Measurements from ENCODE around the gene DLGAP1.

The DLGAP1 gene

DNA sequence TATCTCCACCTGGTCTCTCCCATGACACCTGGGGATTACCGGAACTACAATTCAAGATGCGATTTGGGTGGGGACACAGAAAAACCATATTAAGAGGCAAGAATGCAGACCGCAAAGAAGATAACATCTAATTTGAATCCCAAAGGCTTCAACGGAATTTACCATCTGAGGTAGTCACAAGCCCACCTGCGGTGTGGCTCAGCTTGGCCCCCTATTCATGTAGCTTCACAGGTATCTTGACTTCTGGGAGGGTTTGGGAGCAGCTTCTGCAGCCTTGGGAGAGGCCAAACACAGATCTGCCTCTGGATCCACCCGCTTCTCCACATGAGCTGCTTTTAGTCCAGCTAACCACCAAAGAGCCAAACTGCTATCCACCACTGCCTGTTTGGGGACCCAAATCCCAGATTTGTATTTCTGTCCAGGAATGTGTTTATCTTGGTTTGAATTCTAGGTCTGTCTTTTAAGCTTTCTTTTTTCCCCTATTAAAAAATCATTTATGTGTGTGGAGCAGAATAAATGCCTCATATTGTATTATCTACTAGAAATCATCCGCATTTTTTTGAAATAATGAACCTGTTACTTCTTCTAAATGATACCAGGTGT, 247.6 kb downstream of the DLGAP1 start:
- DNase-seq (ENCODE audit: low spot score in 2 of 2) (no peak), ATAC-seq (no peak)
- Mint-ChIP-seq H3K9me3 (peaks cover 23% of the 10 kb centered on the region), H3K4me1 (no peaks in the 10 kb centered on the region), H3K27ac (no peak overlapping the region), H3K36me3 (no peaks in the 10 kb centered on the region), H3K4me3 (no peak overlapping the region)

DNA sequence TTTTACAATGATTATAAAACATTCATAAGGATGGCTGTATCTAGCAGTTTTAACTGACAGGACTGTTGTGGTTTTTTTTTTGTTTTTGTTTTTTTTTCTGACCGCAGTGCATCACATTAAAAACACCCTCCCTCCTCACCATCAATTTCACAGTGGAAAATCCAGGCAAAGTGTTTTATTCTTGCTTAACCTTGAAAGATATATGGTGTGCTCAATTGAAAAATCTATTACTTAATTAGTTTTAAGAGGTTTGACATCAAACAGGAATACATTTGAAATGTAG, 250.7 kb downstream of the DLGAP1 start:
- peaks cover 18% of the 10 kb centered on the region for H3K9me3 Mint-ChIP-seq
- no peak overlapping the region for H3K27ac Mint-ChIP-seq
- no peak overlapping the region for H3K4me3 Mint-ChIP-seq
- no peaks in the 10 kb centered on the region for H3K36me3 Mint-ChIP-seq
- H3K4me1 Mint-ChIP-seq, result no peaks in the 10 kb centered on the region
- DNase-seq (ENCODE audit: low spot score in 2 of 2) (no peak), ATAC-seq (no peak)

DNA sequence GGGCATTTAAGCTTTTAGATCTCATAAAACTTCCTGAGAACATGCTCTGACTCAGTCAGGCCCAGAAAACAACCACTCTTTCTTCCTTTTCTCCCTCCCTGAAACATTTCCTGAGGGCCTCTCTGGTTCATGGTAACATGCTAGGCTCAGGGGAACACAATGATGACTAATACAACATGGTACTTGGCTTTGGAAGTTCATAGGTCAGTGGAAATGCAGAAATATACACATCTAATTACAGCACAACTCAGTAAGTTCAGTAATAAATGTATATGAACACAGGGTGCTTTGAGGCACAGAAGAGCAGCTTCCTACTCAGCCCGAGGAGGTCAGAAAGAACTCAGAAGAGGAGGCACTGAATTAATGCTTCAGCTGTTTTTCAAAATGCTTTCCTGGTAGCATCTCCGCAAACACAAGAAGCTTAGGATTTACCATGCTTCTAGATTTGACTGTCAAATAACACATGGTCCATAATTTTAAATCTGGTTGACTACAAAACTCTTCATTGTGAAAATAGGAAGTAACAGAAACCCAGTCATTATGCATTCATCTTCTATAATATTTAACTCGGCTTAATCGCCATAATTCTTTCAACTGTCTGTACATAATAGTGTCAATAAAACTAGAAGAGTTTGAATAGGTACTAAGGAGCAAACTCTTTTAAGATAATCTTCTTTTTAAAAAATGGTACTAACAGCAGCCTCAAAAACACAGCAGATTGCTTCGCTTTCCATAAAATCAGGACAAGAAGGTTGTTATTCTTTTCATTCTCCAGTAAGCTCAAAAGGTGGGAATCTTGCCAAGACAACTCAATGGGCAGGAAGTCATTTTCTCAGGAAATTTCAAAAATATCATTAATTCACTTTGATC, 251.3 kb downstream of the DLGAP1 start:
- ATAC-seq, result no peak
- H3K9me3 Mint-ChIP-seq, result peaks cover 18% of the 10 kb centered on the region
- H3K4me1 Mint-ChIP-seq, result no peaks in the 10 kb centered on the region
- no peak for DNase-seq (ENCODE audit: low spot score in 2 of 2)
- no peaks in the 10 kb centered on the region for H3K36me3 Mint-ChIP-seq
- H3K27ac Mint-ChIP-seq, result no peak overlapping the region
- H3K4me3 Mint-ChIP-seq, result no peak overlapping the region

DNA sequence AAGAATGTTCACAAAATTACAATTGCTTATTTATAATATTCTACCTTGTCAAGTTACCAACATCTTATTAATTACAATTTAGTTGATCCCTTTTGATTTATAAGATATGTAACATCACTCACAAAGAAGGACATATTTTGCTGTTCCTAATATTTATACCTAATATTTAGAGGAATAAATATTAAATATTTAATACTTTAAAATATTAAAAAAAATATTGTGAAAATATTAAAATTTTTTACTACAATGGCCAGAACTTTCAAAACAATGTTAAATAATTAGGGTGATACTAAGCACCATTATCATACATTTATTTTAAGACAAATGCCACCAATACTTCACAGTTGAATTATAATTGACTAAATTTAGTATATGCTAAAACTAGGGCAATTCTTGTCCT, 254.7 kb downstream of the DLGAP1 start:
- H3K9me3 Mint-ChIP-seq, result peaks cover 3% of the 10 kb centered on the region
- no peak overlapping the region for H3K27ac Mint-ChIP-seq
- H3K36me3 Mint-ChIP-seq, result no peaks in the 10 kb centered on the region
- no peaks in the 10 kb centered on the region for H3K4me1 Mint-ChIP-seq
- no peak for ATAC-seq
- no peak overlapping the region for H3K4me3 Mint-ChIP-seq
- no peak for DNase-seq (ENCODE audit: low spot score in 2 of 2)

DNA sequence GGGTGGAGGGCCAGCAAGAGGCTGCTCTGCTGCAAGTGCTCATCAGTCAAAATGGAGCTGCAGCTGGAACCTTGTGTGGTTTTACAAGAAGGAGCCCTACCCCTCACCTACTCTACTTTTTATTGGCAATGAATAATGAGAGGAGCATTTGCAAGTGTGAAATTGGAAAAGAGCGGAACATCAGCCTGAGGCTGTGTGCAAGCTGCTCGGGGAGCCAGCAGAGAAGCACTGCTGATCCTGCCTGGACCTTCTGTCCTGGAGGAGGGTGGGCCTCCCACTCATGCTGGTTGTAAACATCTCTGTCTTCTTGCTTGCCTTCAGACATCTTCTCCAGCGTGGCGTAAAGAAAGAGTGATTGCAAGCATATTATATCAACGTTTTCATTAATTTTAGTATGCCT, 256.2 kb downstream of the DLGAP1 start:
- no peak for ATAC-seq
- no peak overlapping the region for H3K4me3 Mint-ChIP-seq
- H3K9me3 Mint-ChIP-seq, result peaks cover 3% of the 10 kb centered on the region
- H3K4me1 Mint-ChIP-seq, result no peaks in the 10 kb centered on the region
- no peak overlapping the region for H3K27ac Mint-ChIP-seq
- no peak for DNase-seq (ENCODE audit: low spot score in 2 of 2)
- H3K36me3 Mint-ChIP-seq, result no peaks in the 10 kb centered on the region

DNA sequence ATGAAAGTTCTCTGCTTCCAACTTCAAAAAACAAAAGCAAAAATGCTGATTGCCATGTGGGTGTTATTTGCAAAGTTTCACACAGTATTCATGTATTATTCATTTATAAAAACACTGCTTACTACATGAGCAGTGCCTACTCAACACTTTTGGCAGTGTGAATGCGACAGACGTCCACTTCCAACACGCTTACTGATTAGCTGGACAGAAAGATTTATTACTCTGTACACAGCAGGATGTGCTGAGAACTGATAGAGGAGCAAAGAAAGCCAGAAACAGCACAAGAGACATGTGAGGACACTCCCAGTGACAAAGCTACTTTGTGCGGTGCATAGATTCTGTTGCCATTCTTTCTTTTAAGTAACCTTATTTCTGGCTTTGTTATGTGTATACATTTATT, 258.8 kb downstream of the DLGAP1 start:
- no peak for ATAC-seq
- H3K9me3 Mint-ChIP-seq, result peaks cover 3% of the 10 kb centered on the region
- DNase-seq (ENCODE audit: low spot score in 2 of 2), result no peak
- no peak overlapping the region for H3K27ac Mint-ChIP-seq
- H3K4me1 Mint-ChIP-seq, result no peaks in the 10 kb centered on the region
- no peaks in the 10 kb centered on the region for H3K36me3 Mint-ChIP-seq
- H3K4me3 Mint-ChIP-seq, result no peak overlapping the region

DNA sequence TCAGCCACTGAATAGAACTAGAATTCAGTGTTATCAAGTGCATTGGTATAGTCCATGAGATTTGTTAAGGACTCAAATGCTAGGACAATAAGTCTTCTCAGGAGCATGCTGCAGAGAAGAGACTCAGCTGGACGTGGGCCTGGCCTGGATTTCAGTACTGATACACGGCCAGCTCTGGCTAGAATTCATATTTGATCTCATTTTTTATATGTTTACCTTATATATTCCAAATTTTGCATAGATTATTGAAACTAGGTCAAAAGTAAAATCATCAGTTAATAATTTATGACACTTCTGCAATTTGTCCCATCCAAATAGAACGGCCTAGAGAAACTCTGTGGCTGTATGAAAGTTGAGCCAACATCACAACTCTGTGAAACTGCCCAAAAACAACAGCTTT, 262.0 kb downstream of the DLGAP1 start:
- peaks cover 3% of the 10 kb centered on the region for H3K9me3 Mint-ChIP-seq
- no peak overlapping the region for H3K27ac Mint-ChIP-seq
- no peaks in the 10 kb centered on the region for H3K4me1 Mint-ChIP-seq
- H3K36me3 Mint-ChIP-seq, result no peaks in the 10 kb centered on the region
- ATAC-seq (no peak), DNase-seq (ENCODE audit: low spot score in 2 of 2) (no peak)
- no peak overlapping the region for H3K4me3 Mint-ChIP-seq

DNA sequence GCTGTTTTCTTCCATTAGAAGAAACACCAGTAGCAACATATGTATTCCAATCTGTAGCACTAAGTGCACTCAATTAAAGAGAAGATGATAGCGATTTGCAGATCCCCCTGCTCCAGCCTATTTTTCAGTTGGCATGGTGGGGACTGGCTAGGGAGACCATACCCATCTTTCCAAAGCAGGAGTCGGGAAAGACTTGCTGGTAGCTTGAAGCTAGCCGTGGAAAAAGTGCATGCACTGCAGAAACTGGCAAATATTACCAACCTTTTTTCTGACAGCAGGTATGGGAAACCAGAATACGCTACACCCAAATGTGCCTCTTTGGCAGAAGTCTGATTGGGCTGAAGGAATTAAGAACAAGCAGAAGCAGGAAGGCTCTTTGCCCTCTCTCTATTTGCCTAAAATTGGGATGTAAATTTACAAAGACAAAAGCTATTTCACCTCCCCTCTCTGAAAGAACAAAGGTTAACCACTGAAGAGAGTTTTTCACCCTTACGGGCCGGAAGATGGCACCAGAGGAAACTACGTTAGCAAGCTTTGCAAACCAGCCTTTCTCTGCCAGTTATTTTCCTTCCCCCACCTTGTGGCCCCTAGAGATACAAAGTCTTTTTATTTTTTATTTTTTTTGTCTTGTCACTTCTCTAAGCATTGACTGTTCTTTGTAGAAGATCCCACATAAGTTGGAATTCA, 273.1 kb downstream of the DLGAP1 start:
- Mint-ChIP-seq H3K27ac (no peak overlapping the region), H3K9me3 (peaks cover 2% of the 10 kb centered on the region), H3K4me1 (no peaks in the 10 kb centered on the region), H3K4me3 (no peak overlapping the region), H3K36me3 (no peaks in the 10 kb centered on the region)
- no peak for ATAC-seq
- DNase-seq (ENCODE audit: low spot score in 2 of 2), result no peak

DNA sequence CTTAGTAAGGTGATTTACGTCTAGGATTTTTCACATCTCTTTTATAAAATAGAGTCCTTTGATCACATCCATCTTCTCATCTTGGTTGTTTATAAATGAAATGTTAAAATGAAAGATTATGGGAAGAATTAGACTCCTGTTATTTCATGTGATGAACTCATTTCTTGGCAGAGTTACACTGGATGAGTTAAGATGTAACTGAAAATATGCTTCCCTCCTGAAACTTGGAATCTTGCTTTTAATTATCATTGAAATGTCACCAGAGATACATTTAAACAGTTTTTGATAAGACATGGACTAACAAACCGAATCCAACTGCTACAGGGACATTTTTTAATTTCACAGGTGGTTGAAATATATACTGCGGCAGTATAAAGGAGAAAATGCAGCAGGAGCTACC, 274.0 kb downstream of the DLGAP1 start:
- Mint-ChIP-seq H3K36me3 (no peaks in the 10 kb centered on the region), H3K9me3 (peaks cover 7% of the 10 kb centered on the region), H3K4me3 (no peak overlapping the region), H3K27ac (no peak overlapping the region), H3K4me1 (no peaks in the 10 kb centered on the region)
- ATAC-seq, result no peak
- no peak for DNase-seq (ENCODE audit: low spot score in 2 of 2)

DNA sequence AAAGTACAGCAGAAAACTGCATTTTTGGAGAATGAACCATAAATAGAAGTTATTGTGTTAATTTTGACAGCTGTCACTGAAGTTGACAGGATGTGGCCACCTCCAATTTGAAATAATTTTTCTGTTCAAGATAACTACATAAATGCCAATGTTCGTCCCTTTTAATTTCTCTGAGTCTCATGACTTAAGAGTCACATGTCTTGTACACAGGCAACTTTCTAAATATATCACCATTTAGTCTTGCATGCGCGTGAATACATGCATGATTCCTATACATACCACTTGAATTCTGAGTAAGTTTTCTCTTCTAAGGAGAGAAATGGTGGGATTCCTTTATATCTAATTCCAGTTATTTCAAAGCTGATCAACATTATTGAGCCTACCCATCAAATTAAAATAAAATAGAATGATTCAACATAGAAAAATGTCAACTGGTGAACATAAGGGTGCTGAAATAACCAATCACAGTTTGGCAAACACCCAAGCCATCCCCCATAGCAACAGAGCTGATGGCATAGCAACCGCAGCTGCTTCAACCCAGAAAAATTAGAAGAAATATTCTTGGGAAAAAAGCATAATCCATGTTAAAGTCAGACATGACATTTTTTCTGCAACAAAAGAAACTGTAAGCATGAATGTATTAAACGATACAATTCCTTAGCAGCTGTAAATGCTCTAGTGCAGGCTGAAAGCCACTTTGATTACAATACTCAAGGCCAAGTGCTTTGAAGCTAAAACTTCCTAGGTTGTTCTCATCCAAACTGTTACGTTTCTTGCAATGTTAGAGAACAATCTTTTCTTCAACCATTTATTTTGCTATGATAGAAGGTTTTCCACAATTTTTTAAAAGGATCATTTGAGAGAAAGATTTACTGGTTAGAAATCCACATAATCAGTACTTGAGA, 282.7 kb downstream of the DLGAP1 start:
- H3K36me3 Mint-ChIP-seq, result no peaks in the 10 kb centered on the region
- no peak overlapping the region for H3K4me3 Mint-ChIP-seq
- H3K9me3 Mint-ChIP-seq, result peaks cover 11% of the 10 kb centered on the region
- no peaks in the 10 kb centered on the region for H3K4me1 Mint-ChIP-seq
- DNase-seq (ENCODE audit: low spot score in 2 of 2), result no peak
- ATAC-seq, result no peak
- no peak overlapping the region for H3K27ac Mint-ChIP-seq

DNA sequence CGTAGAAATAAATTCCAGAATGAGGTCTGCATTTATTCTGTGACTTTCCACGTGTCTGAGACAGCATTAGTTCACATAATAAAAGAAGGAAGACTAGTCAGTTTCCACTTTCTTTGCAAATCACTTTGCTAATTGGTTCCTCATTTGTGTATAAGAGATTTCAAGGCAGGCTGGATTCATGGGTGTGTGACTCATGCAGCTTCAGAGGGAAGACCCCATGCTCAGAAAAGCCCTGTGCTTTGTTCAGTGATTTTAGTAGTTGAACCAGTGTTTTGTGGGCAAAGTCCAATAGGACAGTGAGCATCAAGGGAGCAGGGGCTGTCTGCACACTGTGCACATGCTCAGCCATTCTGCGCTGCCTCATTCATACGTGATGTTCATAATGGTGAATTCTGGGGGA, 297.8 kb downstream of the DLGAP1 start:
- DNase-seq (ENCODE audit: low spot score in 2 of 2) (no peak), ATAC-seq (no peak)
- Mint-ChIP-seq H3K36me3 (no peaks in the 10 kb centered on the region), H3K27ac (no peak overlapping the region), H3K9me3 (peaks cover 9% of the 10 kb centered on the region), H3K4me3 (no peak overlapping the region), H3K4me1 (no peaks in the 10 kb centered on the region)

DNA sequence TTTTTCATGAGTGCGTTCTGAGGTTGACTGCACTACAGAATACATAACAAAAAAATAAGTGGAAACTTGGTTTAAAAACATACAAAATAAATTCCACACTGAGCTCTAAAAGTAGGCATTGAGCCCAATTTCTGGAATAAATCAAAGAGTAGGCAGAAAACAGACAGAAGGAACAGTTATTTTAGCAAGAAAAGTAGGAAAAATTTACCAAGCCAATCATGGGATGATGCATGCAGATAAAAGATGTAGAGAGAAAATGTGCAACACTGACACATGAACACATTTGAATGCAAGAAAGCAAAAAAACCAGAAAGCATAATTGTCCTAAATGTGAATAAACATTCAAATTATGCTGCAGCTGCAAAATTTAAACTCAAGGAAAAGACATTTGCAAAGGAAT, 308.3 kb downstream of the DLGAP1 start:
- peaks cover 4% of the 10 kb centered on the region for H3K9me3 Mint-ChIP-seq
- H3K36me3 Mint-ChIP-seq, result no peaks in the 10 kb centered on the region
- H3K4me3 Mint-ChIP-seq, result no peak overlapping the region
- no peak overlapping the region for H3K27ac Mint-ChIP-seq
- DNase-seq (ENCODE audit: low spot score in 2 of 2) (no peak), ATAC-seq (no peak)
- H3K4me1 Mint-ChIP-seq, result no peaks in the 10 kb centered on the region

DNA sequence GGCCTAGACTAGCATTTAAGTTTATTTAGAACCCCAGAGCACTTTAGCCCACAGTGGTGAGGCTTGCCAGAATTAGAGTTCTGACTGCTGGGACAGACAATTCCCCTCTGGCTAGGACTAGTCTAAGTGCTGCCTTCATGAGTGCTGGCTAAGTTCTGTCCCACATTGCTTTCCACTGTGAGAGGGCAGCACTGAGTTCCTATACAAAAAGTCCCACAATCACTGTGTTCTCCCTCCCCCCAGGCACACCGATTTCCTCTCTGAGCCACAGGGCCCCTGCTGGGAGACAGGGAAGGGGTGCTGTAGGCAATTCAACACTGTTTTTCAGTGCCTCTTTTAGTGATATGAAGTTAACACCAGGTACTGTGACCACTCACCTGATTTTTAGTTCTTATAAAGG, 310.9 kb downstream of the DLGAP1 start:
- no peak for DNase-seq (ENCODE audit: low spot score in 2 of 2)
- H3K9me3 Mint-ChIP-seq, result peaks cover 10% of the 10 kb centered on the region
- no peaks in the 10 kb centered on the region for H3K36me3 Mint-ChIP-seq
- ATAC-seq, result no peak
- H3K4me1 Mint-ChIP-seq, result no peaks in the 10 kb centered on the region
- H3K27ac Mint-ChIP-seq, result no peak overlapping the region
- H3K4me3 Mint-ChIP-seq, result no peak overlapping the region

DNA sequence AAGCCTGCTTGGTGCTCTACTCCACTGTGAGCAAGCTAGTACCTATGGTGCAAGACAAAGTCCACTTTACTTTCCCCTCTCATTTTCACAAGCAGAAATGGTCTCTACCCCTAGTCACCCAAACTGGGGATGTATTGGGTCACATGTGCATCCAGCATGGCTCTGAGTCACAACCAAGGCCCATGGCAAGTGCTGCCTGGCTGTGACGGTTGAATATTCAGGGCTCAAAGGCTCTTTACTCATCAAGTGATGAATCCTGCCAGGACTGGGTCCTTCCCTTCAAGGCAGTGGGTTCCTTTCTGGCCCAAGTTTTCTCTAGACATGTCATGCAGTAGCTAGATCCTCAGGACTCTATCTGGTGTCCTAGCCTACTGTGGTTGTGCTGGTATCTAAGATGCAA, 311.5 kb downstream of the DLGAP1 start:
- Mint-ChIP-seq H3K9me3 (peaks cover 13% of the 10 kb centered on the region), H3K27ac (no peak overlapping the region), H3K36me3 (no peaks in the 10 kb centered on the region), H3K4me3 (no peak overlapping the region), H3K4me1 (no peaks in the 10 kb centered on the region)
- ATAC-seq (no peak), DNase-seq (ENCODE audit: low spot score in 2 of 2) (no peak)

DNA sequence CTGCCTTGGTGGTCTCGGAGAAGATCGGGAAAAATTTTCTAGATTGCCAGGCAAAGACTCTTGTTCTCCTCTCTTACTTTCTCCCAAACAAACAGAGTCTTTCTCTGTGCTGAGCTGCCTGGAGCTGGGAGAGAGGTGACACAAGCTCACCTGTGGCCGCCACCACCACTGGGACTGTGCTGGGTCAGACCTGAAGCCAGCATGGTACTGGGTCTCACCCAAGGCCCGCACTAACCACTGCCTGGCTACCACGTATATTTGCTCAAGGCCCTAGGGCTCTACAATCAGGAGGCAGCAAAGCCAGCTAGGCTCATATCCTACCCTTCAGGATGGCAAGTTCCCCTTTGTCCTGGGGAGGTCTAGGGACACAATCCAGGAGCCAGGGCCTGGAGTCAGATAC, 312.2 kb downstream of the DLGAP1 start:
- peaks cover 13% of the 10 kb centered on the region for H3K9me3 Mint-ChIP-seq
- ATAC-seq, result no peak
- no peaks in the 10 kb centered on the region for H3K4me1 Mint-ChIP-seq
- no peak overlapping the region for H3K4me3 Mint-ChIP-seq
- no peak overlapping the region for H3K27ac Mint-ChIP-seq
- DNase-seq (ENCODE audit: low spot score in 2 of 2), result no peak
- no peaks in the 10 kb centered on the region for H3K36me3 Mint-ChIP-seq

Data from stimulated activated effector memory CD8-positive, alpha-beta T cell treated with anti-CD3 and anti-CD28 coated beads, Interleukin-12 subunit alpha, Interleukin-12 subunit beta, amount 100 ng/mL, for 72 hours (primary cell).